IMR-90 (cell line): ENCODE data around the gene ABCC4. TPM values are rescaled to one million over a fixed set of nuclear protein-coding genes. Genes with fewer than 3 reads are reported as not detected.

Experiments used
- ATAC-seq: fragments of 200-7000 bp; cut with Tn5 transposase; 2 replicates; pipeline ENCODE4 v1.9.1; 2020; ENCODE audit warnings: low read depth, mild to moderate bottlenecking, moderate library complexity
- BruUV-seq: library from RNA; stranded (reverse); fragments of 400-500 nt; replicated peaks from 2 replicates; lab custom pipeline; 2021; lab: Mats Ljungman, UMichigan
- CTCF ChIA-PET: fragments of 300-600 bp; formaldehyde crosslinking; extraction: SDS; loops from one replicate; lab custom pipeline; 2021; ENCODE audit warnings: antibody characterized with exemption; lab: Yijun Ruan, JAX
- POLR2A ChIA-PET: fragments of 300-600 bp; sonication (Branson Sonifier 250); formaldehyde crosslinking; loops from one replicate; lab custom pipeline; 2022; ENCODE audit warnings: antibody characterized with exemption; ENCODE audit not compliant: unreplicated experiment; lab: Charles Lee
- DNase-seq: peaks from one replicate; pipeline ENCODE4 v3.0.0; 2013
- H2AFZ ChIP-seq: replicated peaks from 2 replicates; pipeline ENCODE3; 2013; ENCODE audit warnings: low read length, mild to moderate bottlenecking; ENCODE audit not compliant: poor library complexity
- H2AK5ac ChIP-seq: 2 replicates; pipeline ENCODE4 v1.6.1; 2013; ENCODE audit warnings: low read depth, low read length, inconsistent platforms
- H2AK9ac ChIP-seq: replicated peaks from 2 replicates; pipeline ENCODE3; 2013; ENCODE audit warnings: mild to moderate bottlenecking, low read depth, low read length, moderate library complexity; ENCODE audit not compliant: poor library complexity
- H2BK120ac ChIP-seq: 2 replicates; pipeline ENCODE4 v1.6.1; 2013; ENCODE audit warnings: low read depth, low read length, inconsistent platforms
- H2BK15ac ChIP-seq: 3 replicates; pipeline ENCODE4 v1.6.1; 2013; ENCODE audit warnings: low read depth, low read length, inconsistent platforms
- H2BK20ac ChIP-seq: 2 replicates; pipeline ENCODE4 v1.6.1; 2013; ENCODE audit warnings: low read depth, mild to moderate bottlenecking, inconsistent platforms, low read length, moderate library complexity
- H2BK5ac ChIP-seq: 2 replicates; pipeline ENCODE4 v1.6.1; 2013; ENCODE audit warnings: mild to moderate bottlenecking, low read depth, low read length, inconsistent platforms; ENCODE audit not compliant: poor library complexity, severe bottlenecking
- H3K14ac ChIP-seq: replicated peaks from 2 replicates; pipeline ENCODE4 v1.6.1; 2013; ENCODE audit warnings: low read depth, low read length, inconsistent platforms
- H3K18ac ChIP-seq: 2 replicates; pipeline ENCODE4 v1.6.1; 2013; ENCODE audit warnings: low read depth, low read length, control low read depth
- H3K23ac ChIP-seq: 2 replicates; pipeline ENCODE4 v1.6.1; 2013; ENCODE audit warnings: low read depth, low read length, inconsistent platforms
- H3K27ac ChIP-seq: 2 replicates; pipeline ENCODE4 v1.5.1; 2013; ENCODE audit warnings: mild to moderate bottlenecking, control low read depth, low read length; ENCODE audit not compliant: insufficient read depth
- H3K27me3 ChIP-seq: 2 replicates; pipeline ENCODE4 v1.6.1; 2013; ENCODE audit warnings: low read length; ENCODE audit not compliant: control insufficient read depth, insufficient read depth
- H3K36me3 ChIP-seq: 2 replicates; pipeline ENCODE4 v1.6.1; 2013; ENCODE audit warnings: low read length, mixed read lengths; ENCODE audit not compliant: control insufficient read depth, insufficient read depth
- H3K4ac ChIP-seq: 2 replicates; pipeline ENCODE4 v1.6.1; 2013; ENCODE audit warnings: low read depth, low read length, inconsistent platforms
- H3K4me1 ChIP-seq: 2 replicates; pipeline ENCODE4 v1.6.1; 2013; ENCODE audit warnings: low read length, mixed read lengths; ENCODE audit not compliant: control insufficient read depth, insufficient read depth
- H3K4me2 ChIP-seq: 2 replicates; pipeline ENCODE4 v1.6.1; 2013; ENCODE audit warnings: low read depth, mild to moderate bottlenecking, control low read depth, low read length, moderate library complexity
- H3K4me3 ChIP-seq: 2 replicates; pipeline ENCODE4 v1.5.1; 2013; ENCODE audit warnings: low read depth, mild to moderate bottlenecking, control low read depth, low read length, moderate library complexity; ENCODE audit not compliant: insufficient read depth
- H3K56ac ChIP-seq: 2 replicates; pipeline ENCODE4 v1.6.1; 2013; ENCODE audit warnings: low read length, inconsistent platforms; ENCODE audit not compliant: insufficient read depth; ENCODE audit errors: extremely low read depth
- H3K79me1 ChIP-seq, 2 experiments: 2 replicates each; pipeline ENCODE4 v1.6.1; 2013; ENCODE audit warnings: low read length in 2 of 2, inconsistent platforms in 1 of 2, low read depth in 1 of 2
- H3K9ac ChIP-seq: 2 replicates; pipeline ENCODE4 v1.6.1; 2013; ENCODE audit warnings: low read depth, low read length, control low read depth
- H3K9me1 ChIP-seq: 2 replicates; pipeline ENCODE4 v1.6.1; 2013; ENCODE audit warnings: low read length, inconsistent platforms; ENCODE audit not compliant: insufficient read depth
- H3K9me3 ChIP-seq: 2 replicates; pipeline ENCODE4 v1.6.1; 2013; ENCODE audit warnings: low read length; ENCODE audit not compliant: control insufficient read depth, insufficient read depth
- H4K20me1 ChIP-seq: 2 replicates; pipeline ENCODE4 v1.6.1; 2013; ENCODE audit warnings: low read length, inconsistent platforms; ENCODE audit not compliant: insufficient read depth
- H4K5ac ChIP-seq: 2 replicates; pipeline ENCODE4 v1.6.1; 2013; ENCODE audit warnings: mild to moderate bottlenecking, low read depth, low read length, control low read depth
- H4K8ac ChIP-seq, 2 experiments: 2 replicates each; pipeline ENCODE4 v1.6.1; 2013; ENCODE audit warnings: low read depth in 2 of 2, low read length in 2 of 2, control low read depth in 1 of 2, inconsistent platforms in 1 of 2
- H4K91ac ChIP-seq: 2 replicates; pipeline ENCODE4 v1.6.1; 2013; ENCODE audit warnings: low read depth, low read length, inconsistent platforms; ENCODE audit not compliant: insufficient read depth
- BHLHE40 ChIP-seq: fragments of 150-350 bp; IDR thresholded peaks from 2 replicates; pipeline ENCODE4 v1.6.1; 2016; ENCODE audit warnings: mild to moderate bottlenecking, low read depth, low read length
- CEBPB ChIP-seq: IDR thresholded peaks from 2 replicates; pipeline ENCODE4 v1.6.1; 2012; ENCODE audit warnings: low read depth, low read length, improper control_type of control experiment
- CHD1 ChIP-seq: IDR thresholded peaks from 2 replicates; pipeline ENCODE4 v1.6.1; 2012; ENCODE audit warnings: low read depth, low read length, improper control_type of control experiment
- CTCF ChIP-seq: conservative IDR thresholded peaks from 2 replicates; pipeline ENCODE4 v1.5.1; 2012; ENCODE audit warnings: mild to moderate bottlenecking, low read depth, low read length, improper control_type of control experiment
- ELK1 ChIP-seq: fragments of 150-350 bp; IDR thresholded peaks from 2 replicates; pipeline ENCODE4 v1.6.1; 2016; ENCODE audit warnings: low read depth, mild to moderate bottlenecking, low read length, moderate library complexity, borderline replicate concordance
- FOS ChIP-seq: fragments of 150-350 bp; IDR thresholded peaks from 2 replicates; pipeline ENCODE4 v1.6.1; 2016; ENCODE audit warnings: low read depth, low read length
- MAFK ChIP-seq: IDR thresholded peaks from 2 replicates; pipeline ENCODE4 v1.6.1; 2012; ENCODE audit warnings: low read depth, low read length, improper control_type of control experiment
- MAZ ChIP-seq: IDR thresholded peaks from 2 replicates; pipeline ENCODE4 v1.6.1; 2012; ENCODE audit warnings: low read depth, mild to moderate bottlenecking, low read length, improper control_type of control experiment, moderate library complexity, borderline replicate concordance
- NFE2L2 ChIP-seq: fragments of 150-350 bp; IDR thresholded peaks from 2 replicates; pipeline ENCODE4 v1.6.1; 2016; ENCODE audit warnings: low read depth, mild to moderate bottlenecking, low read length
- POLR2A ChIP-seq: IDR thresholded peaks from 2 replicates; pipeline ENCODE4 v1.6.1; 2012; ENCODE audit warnings: mild to moderate bottlenecking, low read depth, low read length
- RAD21 ChIP-seq: IDR thresholded peaks from 2 replicates; pipeline ENCODE4 v1.6.1; 2012; ENCODE audit warnings: low read length, improper control_type of control experiment
- RFX5 ChIP-seq: IDR thresholded peaks from 2 replicates; pipeline ENCODE4 v1.8.0; 2012; ENCODE audit warnings: low read depth, mild to moderate bottlenecking, low read length, moderate library complexity
- SMC3 ChIP-seq: fragments of 150-350 bp; IDR thresholded peaks from 2 replicates; pipeline ENCODE4 v1.6.1; 2016; ENCODE audit warnings: low read depth, mild to moderate bottlenecking, antibody characterized with exemption, low read length, moderate library complexity
- USF2 ChIP-seq: fragments of 150-350 bp; IDR thresholded peaks from 2 replicates; pipeline ENCODE4 v1.6.1; 2017; ENCODE audit warnings: mild to moderate bottlenecking, antibody characterized with exemption, low read length, low read depth
- WGBS, 2 experiments: methylation state at CpG; one replicate each; pipeline versions ENCODE4 v1.1.5 to v1.1.7; 2013; ENCODE audit warnings: missing lambda C conversion rate in 2 of 2; ENCODE audit not compliant: insufficient read length in 1 of 2; ENCODE audit errors: extremely low coverage in 2 of 2; 5-methylcytosine and 5-hydroxymethylcytosine counted together
- dilution Hi-C: fragments of 300-500 bp; cut with HindIII; formaldehyde crosslinking; loops from one replicate; pipeline ENCODE4 v1.14.3; 2018; ENCODE audit warnings: low sequenced_read_pairs; ENCODE audit not compliant: unreplicated experiment
- in situ Hi-C: fragments of 300-500 bp; cut with MboI; formaldehyde crosslinking; loops from 3 replicates; pipeline ENCODE4 v1.14.3; 2019; ENCODE audit warnings: low sequenced_read_pairs, inconsistent platforms, mixed read lengths
- intact Hi-C: fragments of 100-400 bp; cut with micrococcal nuclease; formaldehyde crosslinking; loops from 2 replicates; pipeline ENCODE4 v1.10.0; 2022
- polyA plus RNA-seq, 3 experiments: library from polyadenylated mRNA; depleted of rRNA; stranded (reverse); fragments of >200 nt; gene quantifications; 2 replicates each; pipeline ENCODE4 v1.2.3, GENCODE V29; 2012; ENCODE audit warnings: low replicate concordance in 1 of 3
- total RNA-seq: library from RNA; depleted of rRNA; stranded (reverse); fragments of >200 nt; gene quantifications from 2 replicates; pipeline ENCODE4 v1.2.3, GENCODE V29; 2012

Gene ABCC4
- total and polyA plus RNA-seq, 2 of the 4 experiments (the other 2 are of a cell fraction) = 16.6 to 41.4 TPM

- dilution Hi-C loops (no loop called here), intact Hi-C loops (no loop called here), in situ Hi-C loops (no loop called here)
- Histone ChIP-seq H2BK5ac (no peak overlapping the region), H3K4me1 (peaks cover 28% of the 10 kb centered on the region), H4K5ac (peak overlapping the region; percentile 33; the same call in 1 of the 2 replicates), H4K91ac (peak overlapping the region; percentile 45; the same call in 1 of the 2 replicates), H3K27ac (no peak overlapping the region), H3K27me3 (no peaks in the 10 kb centered on the region), H2AFZ (no peak overlapping the region), H3K4ac (peak overlapping the region; percentile 21; the same call in 1 of the 2 replicates), H2BK20ac (no peak overlapping the region), H3K9me1 (peaks cover 27% of the 10 kb centered on the region), H3K79me1 (peaks cover 56 to 76% of the 10 kb centered on the region in 2 experiments), H2AK9ac (no peak overlapping the region), H2BK120ac (no peak overlapping the region), H4K20me1 (peaks cover 9% of the 10 kb centered on the region), H3K9ac (no peak overlapping the region), H3K9me3 (no peaks in the 10 kb centered on the region), H3K36me3 (peaks cover 23% of the 10 kb centered on the region), H3K18ac (peak overlapping the region; percentile 23; the same call in 1 of the 2 replicates), H2BK15ac (peak overlapping the region; percentile 44; the same call in 2 of the 3 replicates), H3K4me2 (no peak overlapping the region), H4K8ac (peak overlapping the region in 1 of 2 experiments; percentile 32; a peak in 1 of 4 replicates), H3K56ac (no peak overlapping the region), H3K14ac (no peak overlapping the region), H3K4me3 (no peak overlapping the region), H2AK5ac (no peak overlapping the region), H3K23ac (no peak overlapping the region)
- no peak for TF ChIP-seq MAZ
- TF ChIP-seq RFX5 = no peak
- no peak for TF ChIP-seq CTCF
- no peak for TF ChIP-seq ELK1
- TF ChIP-seq CEBPB = no peak
- no peak for TF ChIP-seq FOS
- no peak for TF ChIP-seq MAFK
- TF ChIP-seq NFE2L2 = no peak
- TF ChIP-seq SMC3 = no peak
- no peak for TF ChIP-seq RAD21
- no peak for TF ChIP-seq USF2
- TF ChIP-seq CHD1 = no peak
- TF ChIP-seq BHLHE40 = no peak
- TF ChIP-seq POLR2A = no peak
- DNase-seq (no peak), ATAC-seq (no peak)
- 93% methylated on average over 9 of the region's 9 CpGs; no CpG with 5 or more reads in 1 of the 2 experiments for WGBS, 2 experiments
- ChIA-PET CTCF (no interaction called here), POLR2A (no interaction called here)
- BruUV-seq = no TSS peak
Observed at GRCh38 chr13:95236774-95237173, 64.5 kb downstream of the ABCC4 start.
